OCI-LY7 (cell line): ENCODE data around the gene NGEF. TPM values are rescaled to one million over a fixed set of nuclear protein-coding genes. Genes with fewer than 3 reads are reported as not detected.

ENCODE experiments used
- BruUV-seq: library from RNA; stranded (reverse); fragments of 400-500 nt; replicated peaks from 2 replicates; lab custom pipeline; 2021; lab: Mats Ljungman, UMichigan
- CTCF ChIA-PET: fragments of 300-600 bp; sonication (Branson Sonifier 250); formaldehyde crosslinking; loops from one replicate; lab custom pipeline; 2022; ENCODE audit warnings: antibody characterized with exemption; ENCODE audit not compliant: unreplicated experiment; lab: Charles Lee
- POLR2A ChIA-PET: fragments of 300-600 bp; sonication (Branson Sonifier 250); formaldehyde crosslinking; loops from one replicate; lab custom pipeline; 2022; ENCODE audit warnings: antibody characterized with exemption; lab: Charles Lee
- DNase-seq: peaks from one replicate; pipeline ENCODE4 v3.0.0-alpha.2; 2015; ENCODE audit warnings: low spot score
- H2AFZ ChIP-seq: fragments of 200-600 bp; sonication (generic), shearing (Covaris generic); 2 replicates; pipeline ENCODE4 v1.6.1; 2014; ENCODE audit warnings: mild to moderate bottlenecking, antibody characterized with exemption, low read length, moderate library complexity
- H3K27ac ChIP-seq: fragments of 200-600 bp; sonication (generic); 2 replicates; pipeline ENCODE4 v1.5.1; 2014; ENCODE audit warnings: mixed run types, low read depth, mild to moderate bottlenecking, moderate library complexity, low read length, inconsistent platforms; ENCODE audit not compliant: poor library complexity, severe bottlenecking
- H3K36me3 ChIP-seq: fragments of 200-600 bp; sonication (generic); 2 replicates; pipeline ENCODE4 v1.6.1; 2014; ENCODE audit warnings: mild to moderate bottlenecking, antibody characterized with exemption, low read length, moderate library complexity, mixed read lengths; ENCODE audit not compliant: insufficient read depth
- H3K4me1 ChIP-seq: fragments of 200-600 bp; sonication (generic); 2 replicates; pipeline ENCODE4 v1.5.1; 2014; ENCODE audit warnings: mild to moderate bottlenecking, low read length; ENCODE audit not compliant: insufficient read depth, poor library complexity, severe bottlenecking
- H3K4me2 ChIP-seq: fragments of 200-600 bp; sonication (generic); 2 replicates; pipeline ENCODE4 v1.6.1; 2014; ENCODE audit warnings: mild to moderate bottlenecking, low read length
- H3K4me3 ChIP-seq: fragments of 200-600 bp; sonication (generic); 2 replicates; pipeline ENCODE4 v1.5.1; 2014; ENCODE audit warnings: mild to moderate bottlenecking, low read depth, low read length; ENCODE audit not compliant: poor library complexity, severe bottlenecking
- H3K79me2 ChIP-seq: fragments of 200-600 bp; sonication (generic); 2 replicates; pipeline ENCODE4 v1.6.1; 2016; ENCODE audit warnings: low read depth, mild to moderate bottlenecking, low read length, moderate library complexity, mixed read lengths; ENCODE audit not compliant: insufficient read depth
- H3K9me2 ChIP-seq: fragments of 200-600 bp; sonication (generic); 2 replicates; pipeline ENCODE4 v1.6.1; 2016; ENCODE audit warnings: mild to moderate bottlenecking, low read length, mixed read lengths; ENCODE audit not compliant: insufficient read depth
- H3K9me3 ChIP-seq: fragments of 200-600 bp; sonication (generic); 2 replicates; pipeline ENCODE4 v1.6.1; 2014; ENCODE audit warnings: mild to moderate bottlenecking, mixed run types, low read length, mixed read lengths
- H4K20me1 ChIP-seq: fragments of 200-600 bp; sonication (generic); 2 replicates; pipeline ENCODE4 v1.6.1; 2014; ENCODE audit warnings: mild to moderate bottlenecking, antibody characterized with exemption, low read length, moderate library complexity, mixed read lengths; ENCODE audit not compliant: insufficient read depth
- CTCF ChIP-seq: fragments of 200-600 bp; sonication (generic); conservative IDR thresholded peaks from 2 replicates; pipeline ENCODE4 v1.5.1; 2014; ENCODE audit warnings: mild to moderate bottlenecking, antibody characterized with exemption, low read length, moderate library complexity, mixed read lengths
- EZH2phosphoT487 ChIP-seq: fragments of 200-600 bp; sonication (generic); IDR thresholded peaks from 2 replicates; pipeline ENCODE4 v1.6.1; 2018; ENCODE audit warnings: low read depth, borderline replicate concordance, mild to moderate bottlenecking, mixed run types, antibody characterized with exemption, low read length, moderate library complexity, mixed read lengths
- intact Hi-C: fragments of 100-400 bp; cut with micrococcal nuclease; formaldehyde crosslinking; loops from one replicate; pipeline ENCODE4 v1.10.0; 2022; ENCODE audit not compliant: unreplicated experiment
- total RNA-seq, 2 experiments: library from RNA; depleted of rRNA in 1 of 2; stranded (reverse); fragments of >200 nt in 1 of 2; shearing (Covaris generic) in 1 of 2; gene quantifications; 2 replicates each; pipeline ENCODE4 v1.2.3, GENCODE V29; 2014 to 2022

NGEF gene
- total RNA-seq, 2 experiments from 2014 or later: 0.82 TPM; not detected in 1

- peak overlapping the region; percentile 53 for H3K4me2 ChIP-seq
- H3K9me3 ChIP-seq: no peaks in the 10 kb centered on the region
- H3K4me1 ChIP-seq: no peaks in the 10 kb centered on the region
- H2AFZ ChIP-seq: 0 out of 2 replicates have a peak overlapping the region, but pooled peaks have one; percentile 10
- TF ChIP-seq CTCF (no peak), EZH2phosphoT487 (no peak)
- ChIA-PET CTCF (no interaction called here), POLR2A (no interaction called here)
- H3K79me2 ChIP-seq: no peaks in the 10 kb centered on the region
- no peak overlapping the region for H3K27ac ChIP-seq
- peak overlapping the region; percentile 63 for H3K4me3 ChIP-seq
- no TSS peak for BruUV-seq
- DNase-seq: peak; percentile 41
- no peaks in the 10 kb centered on the region for H3K36me3 ChIP-seq
- intact Hi-C loops: no loop called here
- no peaks in the 10 kb centered on the region for H3K9me2 ChIP-seq
- H4K20me1 ChIP-seq: no peaks in the 10 kb centered on the region
Measured at GRCh38 chr2:232876161-232876977, 136.7 kb downstream of the NGEF start.

DNA sequence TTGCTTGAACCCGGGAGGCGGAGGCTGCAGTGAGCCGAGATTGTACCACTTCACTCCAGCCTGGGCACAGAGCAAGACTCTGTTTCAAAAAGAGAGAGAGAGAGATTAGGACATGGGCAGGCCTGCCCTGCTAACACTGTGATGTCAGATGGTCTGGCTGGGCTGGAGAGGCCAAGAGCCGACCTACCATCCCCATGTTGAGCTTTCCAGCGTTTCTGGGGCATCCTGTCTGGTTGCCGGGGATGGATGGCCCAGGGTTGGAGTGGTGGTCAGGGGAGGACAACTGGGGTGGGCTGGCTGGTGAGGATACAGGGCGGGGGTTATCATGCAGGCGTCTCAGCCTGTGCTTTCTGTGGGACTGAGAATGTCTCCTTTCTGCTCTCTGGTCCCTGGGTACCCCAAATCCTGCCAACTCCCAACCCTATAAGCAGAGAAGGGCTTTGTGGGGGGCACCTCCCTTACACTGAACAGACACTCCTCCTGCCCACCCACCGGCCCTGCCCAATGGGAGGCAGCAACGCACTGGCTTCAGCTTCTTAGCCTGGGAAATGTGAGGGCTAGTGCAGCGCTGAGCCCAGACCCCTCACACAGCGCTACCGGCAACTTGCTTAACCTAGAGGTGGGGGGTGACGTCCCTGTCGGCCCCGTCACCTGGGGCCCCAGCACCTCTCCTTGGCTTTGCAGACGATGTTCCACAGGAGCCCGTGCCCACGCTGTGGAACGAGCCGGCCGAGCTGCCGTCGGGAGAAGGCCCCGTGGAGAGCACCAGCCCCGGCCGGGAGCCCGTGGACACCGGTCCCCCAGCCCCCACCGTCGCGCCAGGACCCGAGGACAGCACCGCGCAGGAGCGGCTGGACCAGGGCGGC, 137.6 kb downstream of the NGEF start:
- H3K9me2 ChIP-seq: no peaks in the 10 kb centered on the region
- H3K4me1 ChIP-seq: no peaks in the 10 kb centered on the region
- no peak overlapping the region for H3K4me2 ChIP-seq
- no peaks in the 10 kb centered on the region for H3K79me2 ChIP-seq
- no peaks in the 10 kb centered on the region for H3K9me3 ChIP-seq
- no peaks in the 10 kb centered on the region for H4K20me1 ChIP-seq
- ChIA-PET CTCF (no interaction called here), POLR2A (interaction anchor here (0.6 kb wide), 1 partner anchor 143 kb away, joined by 4 read pairs; no protein-coding TSS in a partner anchor)
- TF ChIP-seq EZH2phosphoT487 (no peak), CTCF (0 out of 2 replicates have a peak, but pooled peaks have one; percentile 12)
- BruUV-seq: no TSS peak
- H3K27ac ChIP-seq: no peak overlapping the region
- intact Hi-C loops: no loop called here
- no peak overlapping the region for H2AFZ ChIP-seq
- DNase-seq: no peak
- H3K36me3 ChIP-seq: no peaks in the 10 kb centered on the region
- no peak overlapping the region for H3K4me3 ChIP-seq
